ENCODE measurements around the gene CFAP251.
A peak's percentile ranks its signal among the peaks of the same experiment; 100 is the strongest.

Gene CFAP251

GRCh38 chr12:122005252-122005776 is 86.9 kb downstream of the CFAP251 start:
- DNase-seq: no peak

- no peak for DNase-seq
These were observed 88.0 kb downstream of the CFAP251 start for GRCh38 chr12:122006186-122006926.

GRCh38 chr12:122009741-122010140 is 91.3 kb downstream of the CFAP251 start:
- DNase-seq: no peak

- no peak for DNase-seq
These were observed 93.8 kb downstream of the CFAP251 start for GRCh38 chr12:122012184-122012583.

- no peak for DNase-seq
These were observed 94.7 kb downstream of the CFAP251 start for GRCh38 chr12:122013136-122013535.

GRCh38 chr12:122013791-122014590 is 95.6 kb downstream of the CFAP251 start:
- no peak for DNase-seq

- DNase-seq: no peak
These were observed 96.4 kb downstream of the CFAP251 start for GRCh38 chr12:122014781-122015180.

GRCh38 chr12:122018457-122018856 is 100.1 kb downstream of the CFAP251 start:
- DNase-seq: no peak

GRCh38 chr12:122018937-122019336 is 100.5 kb downstream of the CFAP251 start:
- DNase-seq: no peak

- no peak for DNase-seq
These were observed 102.4 kb downstream of the CFAP251 start for GRCh38 chr12:122020795-122021192.

GRCh38 chr12:122021193-122021821 is 102.9 kb downstream of the CFAP251 start:
- DNase-seq: no peak

- DNase-seq: peak; percentile 75
These were observed 103.5 kb downstream of the CFAP251 start, which contains the start of gene BCL7A for GRCh38 chr12:122021822-122022392. Gene BCL7A, plus strand, starts transcription at chr12:122021884. Its CDS starts 208 bp downstream, at chr12:122022092.

- no peak for DNase-seq
These were observed 104.3 kb downstream of the CFAP251 start for GRCh38 chr12:122022393-122023338.

GRCh38 chr12:122023339-122024131 is 105.1 kb downstream of the CFAP251 start:
- DNase-seq: no peak

GRCh38 chr12:122024132-122024785 is 105.9 kb downstream of the CFAP251 start:
- DNase-seq: no peak

- DNase-seq: no peak
These were observed 108.4 kb downstream of the CFAP251 start for GRCh38 chr12:122026706-122027333.

GRCh38 chr12:122028165-122028904 is 109.9 kb downstream of the CFAP251 start:
- DNase-seq: no peak

GRCh38 chr12:122028905-122029560 is 110.6 kb downstream of the CFAP251 start:
- DNase-seq: peak; percentile 42
